GM12878 (cell line): ENCODE results near the gene TMPRSS15. TPM values are rescaled to one million over a fixed set of nuclear protein-coding genes. Genes with fewer than 3 reads are reported as not detected.

Experiments used
- ATAC-seq: fragments of 200-7000 bp; cut with Tn5 transposase; 3 replicates; pipeline ENCODE4 v1.9.1; 2020; ENCODE audit warnings: mild to moderate bottlenecking, moderate library complexity
- BruUV-seq: library from RNA; stranded (reverse); fragments of 400-500 nt; replicated peaks from 2 replicates; lab custom pipeline; 2021; lab: Mats Ljungman, UMichigan
- CTCF ChIA-PET: fragments of 300-600 bp; sonication (Branson Sonifier 250); formaldehyde crosslinking; extraction: SDS; loops from one replicate; lab custom pipeline; 2021; ENCODE audit warnings: inconsistent platforms; lab: Yijun Ruan, JAX
- POLR2A ChIA-PET: fragments of 350-600 bp; formaldehyde crosslinking; extraction: SDS; loops from one replicate; lab custom pipeline; 2021; ENCODE audit warnings: inconsistent platforms; lab: Charles Lee
- RAD21 ChIA-PET: fragments of 300-600 bp; sonication (Branson Sonifier 250); formaldehyde crosslinking; loops from one replicate; lab custom pipeline; 2023; ENCODE audit warnings: antibody characterized with exemption; ENCODE audit not compliant: unreplicated experiment; lab: Charles Lee
- SMC1A ChIA-PET: fragments of 300-600 bp; sonication (Branson Sonifier 250); formaldehyde crosslinking; loops from one replicate; lab custom pipeline; 2023; ENCODE audit not compliant: unreplicated experiment, uncharacterized antibody; lab: Charles Lee
- DNase-seq: peaks from one replicate; pipeline ENCODE4 v3.0.0-alpha.2; 2011; ENCODE audit warnings: low read depth, low spot score
- FAIRE-seq: peaks from 3 replicates; lab custom pipeline; 2011; peaks lifted over from hg19 to GRCh38; lab: Jason Lieb, UNC
- H2AFZ ChIP-seq: 2 replicates; pipeline ENCODE4 v1.6.0; 2011; ENCODE audit warnings: low read depth, low read length, control low read depth; ENCODE audit not compliant: control insufficient read depth
- H3K27ac ChIP-seq: 2 replicates; pipeline ENCODE4 v1.5.1; 2011; ENCODE audit warnings: control low read depth; ENCODE audit not compliant: control insufficient read depth, insufficient read depth
- H3K27me3 ChIP-seq, 2 experiments: replicated peaks in 1 of 2; 2 replicates each; pipeline versions ENCODE4 v1.6.0 to v1.6.1; 2011; ENCODE audit warnings: low read length in 1 of 2; ENCODE audit not compliant: control insufficient read depth in 2 of 2, insufficient read depth in 2 of 2
- H3K36me3 ChIP-seq, 2 experiments: 2 replicates each; pipeline ENCODE4 v1.5.1; 2011; ENCODE audit warnings: low read length in 1 of 2; ENCODE audit not compliant: control insufficient read depth in 2 of 2, insufficient read depth in 2 of 2
- H3K4me1 ChIP-seq: 2 replicates; pipeline ENCODE4 v1.6.1; 2011; ENCODE audit warnings: mild to moderate bottlenecking, low read length, moderate library complexity, mixed read lengths; ENCODE audit not compliant: control insufficient read depth, insufficient read depth
- H3K4me2 ChIP-seq: 2 replicates; pipeline ENCODE4 v1.6.0; 2011; ENCODE audit warnings: control low read depth; ENCODE audit not compliant: control insufficient read depth, insufficient read depth
- H3K4me3 ChIP-seq: fragments of 200-600 bp; sonication (generic); 2 replicates; pipeline ENCODE4 v1.5.1; 2016
- H3K79me2 ChIP-seq: 2 replicates; pipeline ENCODE4 v1.6.0; 2011; ENCODE audit warnings: low read length; ENCODE audit not compliant: control insufficient read depth, insufficient read depth
- H3K9ac ChIP-seq: 2 replicates; pipeline ENCODE4 v1.8.0; 2011; ENCODE audit warnings: low read length, control low read depth, mixed read lengths; ENCODE audit not compliant: control insufficient read depth, insufficient read depth
- H3K9me3 ChIP-seq: replicated peaks from 3 replicates; pipeline ENCODE4 v1.5.1; 2011; ENCODE audit warnings: mild to moderate bottlenecking, low read length; ENCODE audit not compliant: control insufficient read depth, insufficient read depth
- H4K20me1 ChIP-seq: 2 replicates; pipeline ENCODE4 v1.6.0; 2011; ENCODE audit not compliant: control insufficient read depth, insufficient read depth
- BMI1 ChIP-seq: fragments of 450-650 bp; IDR thresholded peaks from 2 replicates; pipeline ENCODE4 v1.6.1; 2016; ENCODE audit warnings: mild to moderate bottlenecking, moderate library complexity, borderline replicate concordance
- CBX5 ChIP-seq: sonication (generic); IDR thresholded peaks from 2 replicates; pipeline ENCODE4 v1.6.1; 2016; ENCODE audit warnings: low read depth, moderate library complexity, mild to moderate bottlenecking, inconsistent platforms
- CHD1 ChIP-seq: IDR thresholded peaks from 2 replicates; pipeline ENCODE4 v1.6.1; 2012; ENCODE audit warnings: low read depth, low read length, improper control_type of control experiment
- CUX1 ChIP-seq: IDR thresholded peaks from 2 replicates; pipeline ENCODE4 v1.6.1; 2012; ENCODE audit warnings: improper control_type of control experiment, low read depth, low read length; ENCODE audit not compliant: insufficient replicate concordance
- EED ChIP-seq: sonication (generic); IDR thresholded peaks from 2 replicates; pipeline ENCODE4 v1.6.1; 2016; ENCODE audit warnings: antibody characterized with exemption, low read depth
- NFXL1 ChIP-seq: fragments of 450-650 bp; IDR thresholded peaks from 2 replicates; pipeline ENCODE4 v1.6.1; 2017; ENCODE audit warnings: antibody characterized with exemption, mild to moderate bottlenecking, borderline replicate concordance
- POLR2AphosphoS2 ChIP-seq: IDR thresholded peaks from 2 replicates; pipeline ENCODE4 v1.6.1; 2011; ENCODE audit warnings: low read depth, mild to moderate bottlenecking, low read length, improper control_type of control experiment, moderate library complexity
- POLR2AphosphoS5 ChIP-seq: IDR thresholded peaks from 2 replicates; pipeline ENCODE4 v1.6.1; 2011; ENCODE audit warnings: mild to moderate bottlenecking, low read length, inconsistent platforms
- SIX5 ChIP-seq: IDR thresholded peaks from 2 replicates; pipeline ENCODE4 v1.6.1; 2011; ENCODE audit warnings: mild to moderate bottlenecking, low read depth, low read length, moderate library complexity; ENCODE audit not compliant: severe bottlenecking
- SP1 ChIP-seq: IDR thresholded peaks from one replicate; pipeline ENCODE4 v1.6.1; 2011; ENCODE audit warnings: low read depth, low read length
- USF1 ChIP-seq: IDR thresholded peaks from 2 replicates; pipeline ENCODE4 v1.6.1; 2011; ENCODE audit warnings: borderline replicate concordance, low read depth, mild to moderate bottlenecking, moderate library complexity, mixed read lengths, low read length; ENCODE audit not compliant: insufficient read depth; ENCODE audit errors: extremely low read length
- ZBTB33 ChIP-seq: fragments of 450-650 bp; IDR thresholded peaks from 2 replicates; pipeline ENCODE4 v1.6.1; 2017; ENCODE audit warnings: mild to moderate bottlenecking
- ZBTB4 ChIP-seq: fragments of 450-650 bp; formaldehyde crosslinking; IDR thresholded peaks from 2 replicates; pipeline ENCODE4 v1.4.0; 2022; ENCODE audit warnings: mild to moderate bottlenecking, moderate library complexity
- WGBS: methylation state at CpG from one replicate; pipeline ENCODE4 v1.1.6; 2016; ENCODE audit warnings: low lambda C conversion rate; ENCODE audit not compliant: insufficient replicate concordance, insufficient coverage; ENCODE audit errors: missing lambda C conversion rate; 5-methylcytosine and 5-hydroxymethylcytosine counted together
- in situ Hi-C: fragments of 300-500 bp; cut with MboI; formaldehyde crosslinking; loops from 9 replicates; pipeline ENCODE4 v1.14.3; 2018; ENCODE audit warnings: mixed read lengths
- intact Hi-C: fragments of 100-400 bp; cut with micrococcal nuclease; formaldehyde crosslinking; loops from one replicate; pipeline ENCODE4 v1.14.2; 2022; ENCODE audit not compliant: unreplicated experiment
- polyA plus RNA-seq, 11 experiments: library from polyadenylated mRNA; depleted of rRNA in 4 of 11; unstranded in 6 of 11; stranded (reverse) in 5 of 11; fragments of >200 nt; fragmentation: Nextera tagmentation in 4 of 11; fragmentation: Illumina TruSeq in 1 of 11; extraction: Ambion mirVana in 4 of 11; extraction: Trizol in 1 of 11; gene quantifications; 1 replicate in 1 of 11; 2 replicates in 10 of 11; pipeline versions ENCODE4 v1.2.1 to v1.2.3, GENCODE V29; 2011 to 2016; ENCODE audit warnings: inconsistent platforms in 2 of 11, missing spikeins in 2 of 11, low read depth in 1 of 11
- total RNA-seq, 4 experiments: library from RNA; depleted of rRNA in 3 of 4; stranded (reverse); fragments of >200 nt in 3 of 4; fragmentation: Illumina TruSeq in 1 of 4; extraction: Trizol in 1 of 4; gene quantifications; 2 replicates each; pipeline versions ENCODE4 v1.2.1 to v1.2.3, GENCODE V29; 2013 to 2021

Gene TMPRSS15
- total and polyA plus RNA-seq, 10 of the 15 experiments (the other 5 are each of a cell fraction or from before 2014, with no cell fraction given), result 0.02 to 0.11 TPM; not detected in 8

GRCh38 chr21:18424276-18424675, 20.7 kb upstream of the TMPRSS15 start:
- Histone ChIP-seq H2AFZ (no peak overlapping the region), H3K9me3 (no peaks in the 10 kb centered on the region), H3K27me3 (no peaks in the 10 kb centered on the region), H3K4me3 (no peak overlapping the region), H3K36me3 (no peaks in the 10 kb centered on the region), H3K9ac (no peak overlapping the region), H4K20me1 (no peaks in the 10 kb centered on the region), H3K4me1 (no peaks in the 10 kb centered on the region), H3K4me2 (no peak overlapping the region), H3K79me2 (no peaks in the 10 kb centered on the region), H3K27ac (no peak overlapping the region)
- in situ Hi-C loops, result no loop called here
- FAIRE-seq (no peak), DNase-seq (no peak), ATAC-seq (no peak)
- ChIA-PET RAD21 (no interaction called here), SMC1A (no interaction called here), POLR2A (no interaction called here), CTCF (no interaction called here)
- intact Hi-C loops, result no loop called here
- 0% methylated on average over 4 of the region's 4 CpGs for WGBS
- BruUV-seq, result no TSS peak
- TF ChIP-seq CUX1 (no peak), ZBTB4 (CRISPR knock-in tag) (no peak), ZBTB33 (no peak), EED (no peak), CBX5 (no peak), USF1 (no peak), CHD1 (no peak), POLR2AphosphoS5 (no peak), NFXL1 (no peak), POLR2AphosphoS2 (no peak), SIX5 (no peak), SP1 (no peak), BMI1 (no peak)
